M059J (cell line): ENCODE results near the gene ST3GAL3. TPM values are rescaled to one million over a fixed set of nuclear protein-coding genes. Genes with fewer than 3 reads are reported as not detected.
"Not testable (repeated sequence)": the region's sequence is repeated elsewhere in the genome, so short reads cannot be mapped to it uniquely, and the experiment has no call there.

Experiments
- DNase-seq: peaks from one replicate; pipeline ENCODE4 v3.0.0-alpha.2; 2012; ENCODE audit warnings: low read depth
- total RNA-seq: library from RNA; depleted of rRNA; stranded (reverse); fragments of >200 nt; shearing (Covaris generic); gene quantifications from 2 replicates; pipeline ENCODE4 v1.2.3, GENCODE V29; 2014

Gene ST3GAL3
- total RNA-seq, 1 experiment from 2014 or later: 15.0 TPM

DNA sequence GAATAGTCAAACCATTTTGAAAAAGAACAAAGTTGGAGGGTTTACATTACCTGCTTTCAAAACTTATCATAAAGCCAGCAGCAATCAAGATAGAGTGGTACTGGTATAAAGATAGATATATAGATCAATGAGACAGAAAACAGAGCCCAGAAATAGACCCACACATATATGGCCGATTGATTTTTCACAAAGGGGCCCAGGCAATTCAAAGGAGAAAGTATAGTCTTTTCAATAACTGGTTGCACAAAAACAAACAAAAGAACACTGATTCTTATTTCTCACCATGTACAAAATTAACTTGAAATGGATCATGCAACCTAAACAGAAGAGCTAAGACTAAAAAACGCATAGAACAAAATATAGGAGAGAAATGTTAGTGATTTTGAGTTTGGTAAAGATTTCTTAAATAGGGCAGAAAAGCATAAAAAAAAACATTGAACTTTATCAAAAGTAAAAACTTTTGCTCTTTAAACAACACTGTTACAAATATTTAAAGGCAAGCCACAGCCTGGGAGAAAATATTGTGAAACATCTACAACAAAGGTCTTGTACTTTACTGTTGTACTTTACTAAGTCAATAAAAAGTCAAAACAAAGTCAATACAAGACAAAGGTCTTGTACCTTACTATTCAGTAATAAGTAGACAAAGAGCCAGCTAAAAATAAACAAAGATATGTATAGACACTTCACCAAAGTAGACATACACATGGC lies 50.2 kb downstream of the ST3GAL3 start:
- DNase-seq: no peak

- DNase-seq: no peak
These were observed 53.5 kb downstream of the ST3GAL3 start for GRCh38 chr1:43760745-43761317.

- DNase-seq: peak; percentile 87
These were observed 56.2 kb downstream of the ST3GAL3 start for GRCh38 chr1:43763497-43763973.

GRCh38 chr1:43764581-43764980 lies 57.2 kb downstream of the ST3GAL3 start:
- DNase-seq: no peak

- DNase-seq: no peak
These were observed 58.9 kb downstream of the ST3GAL3 start for GRCh38 chr1:43766086-43766784.

DNA sequence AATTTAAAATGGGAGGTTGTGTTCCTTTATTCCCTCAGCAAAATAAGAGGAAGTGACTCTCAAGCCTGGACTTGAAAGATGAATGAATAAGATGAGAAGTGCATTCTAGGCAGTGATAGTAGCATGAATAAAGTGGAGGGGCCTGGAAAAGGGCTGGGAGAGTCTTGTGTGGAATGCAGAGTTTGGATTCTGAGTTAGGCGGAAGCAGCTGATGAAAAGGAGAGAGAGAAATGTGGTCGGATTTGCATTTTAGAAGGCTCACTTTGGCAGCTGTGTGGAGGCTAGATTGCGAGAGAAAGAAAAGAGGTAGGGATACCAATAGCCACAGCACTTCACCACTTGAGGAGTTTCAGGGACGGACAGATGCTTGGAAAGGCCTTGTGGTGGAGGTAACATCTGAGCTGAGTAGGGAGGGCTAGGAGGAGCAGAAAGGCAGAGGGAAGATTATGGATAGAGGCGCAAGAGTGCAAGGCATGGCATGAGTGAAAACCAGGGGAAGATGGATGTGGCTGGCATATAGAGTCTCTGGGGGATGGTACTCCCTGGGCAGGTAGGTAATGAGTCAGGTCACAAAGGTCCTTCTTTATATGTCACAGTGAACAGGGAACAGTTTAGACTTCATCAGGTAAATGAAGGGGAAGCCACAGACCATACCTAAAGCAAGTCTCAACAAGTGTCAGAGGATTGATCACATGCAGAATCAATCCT lies 59.6 kb downstream of the ST3GAL3 start:
- no peak for DNase-seq

- DNase-seq: no peak
These were observed 60.8 kb downstream of the ST3GAL3 start for GRCh38 chr1:43768168-43768567.

- DNase-seq: no peak
These were observed 62.1 kb downstream of the ST3GAL3 start for GRCh38 chr1:43769350-43769908.

DNA sequence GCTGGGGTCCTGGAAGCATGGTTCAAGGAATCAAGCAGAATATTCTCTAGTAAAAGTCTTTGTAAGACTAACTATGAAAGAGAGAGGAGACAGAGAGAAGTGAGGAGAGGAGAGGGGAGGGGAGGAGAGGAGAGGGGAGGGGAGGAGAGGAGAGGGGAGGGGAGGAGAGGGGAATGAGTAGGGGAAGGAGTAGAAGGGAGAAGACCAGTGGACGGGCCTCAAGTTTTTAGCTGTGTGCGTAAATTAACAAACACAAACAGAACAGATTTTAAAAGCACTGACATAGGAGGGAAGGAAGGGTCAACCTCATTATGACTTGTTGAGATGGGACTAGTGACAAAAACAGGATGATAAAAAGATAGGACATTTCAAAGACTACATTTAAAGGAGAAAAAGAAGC lies 62.8 kb downstream of the ST3GAL3 start:
- no peak for DNase-seq

DNA sequence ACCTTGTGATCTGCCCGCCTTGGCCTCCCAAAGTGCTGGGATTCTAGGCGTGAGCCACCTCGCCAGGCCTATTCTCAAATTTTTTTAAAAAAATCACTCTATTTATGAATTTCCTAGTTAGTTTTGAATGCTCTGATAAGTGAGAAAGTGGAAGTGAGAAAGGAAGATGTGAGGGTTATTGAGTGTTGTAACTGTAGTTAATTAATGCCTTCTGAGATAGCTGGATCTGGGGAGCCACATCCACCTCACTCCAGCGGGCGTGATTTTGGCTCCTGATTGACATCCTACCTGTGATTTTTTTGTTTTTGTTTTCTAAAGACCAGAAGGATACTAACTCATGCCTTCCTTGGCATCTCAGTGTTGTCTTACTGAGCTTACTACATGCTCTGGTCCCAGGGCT lies 65.6 kb downstream of the ST3GAL3 start:
- no peak for DNase-seq

GRCh38 chr1:43773821-43774220 lies 66.5 kb downstream of the ST3GAL3 start:
- no peak for DNase-seq

DNA sequence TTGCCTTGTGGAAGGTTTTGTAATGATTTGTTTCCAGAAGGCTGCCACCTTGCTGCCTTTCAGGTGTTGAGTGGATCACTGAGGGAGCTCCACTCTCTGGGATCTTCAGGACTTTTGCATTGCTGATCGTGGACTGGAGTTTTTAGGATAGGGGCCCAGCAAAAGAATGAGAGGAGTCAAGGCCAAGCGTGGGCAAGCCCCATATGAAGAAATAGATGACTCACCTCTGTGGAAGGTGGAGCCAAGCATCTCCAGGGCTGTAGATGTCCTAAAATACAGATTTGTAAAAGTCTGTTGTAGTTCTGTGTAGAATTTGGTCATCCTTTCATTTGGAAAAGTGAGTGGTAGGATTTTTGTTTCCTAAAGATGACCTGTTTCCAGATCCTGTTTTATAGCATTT lies 67.0 kb downstream of the ST3GAL3 start:
- DNase-seq: peak; percentile 72

GRCh38 chr1:43776043-43776761 lies 68.9 kb downstream of the ST3GAL3 start:
- peak; percentile 80 for DNase-seq

- DNase-seq: not testable (repeated sequence)
These were observed 70.6 kb downstream of the ST3GAL3 start for GRCh38 chr1:43777916-43778315.

DNA sequence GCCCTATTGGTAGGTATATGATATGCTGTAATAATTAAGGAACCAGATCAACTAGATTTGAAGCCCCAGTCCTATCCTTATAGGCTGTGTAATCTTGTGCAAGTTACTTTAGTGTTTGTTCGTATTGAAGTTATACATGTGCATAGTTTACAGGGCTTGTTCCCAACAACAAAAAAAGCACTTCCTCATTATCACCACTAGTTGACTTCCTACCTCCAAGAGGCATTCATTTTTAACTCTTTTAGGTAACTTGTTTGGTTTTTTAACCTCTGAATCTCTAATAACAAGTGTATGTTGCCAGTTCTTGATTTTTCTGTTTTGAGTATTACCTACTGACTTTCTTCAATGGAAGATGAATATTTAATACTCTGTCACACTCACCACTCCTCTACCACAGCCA lies 71.9 kb downstream of the ST3GAL3 start:
- DNase-seq: no peak

DNA sequence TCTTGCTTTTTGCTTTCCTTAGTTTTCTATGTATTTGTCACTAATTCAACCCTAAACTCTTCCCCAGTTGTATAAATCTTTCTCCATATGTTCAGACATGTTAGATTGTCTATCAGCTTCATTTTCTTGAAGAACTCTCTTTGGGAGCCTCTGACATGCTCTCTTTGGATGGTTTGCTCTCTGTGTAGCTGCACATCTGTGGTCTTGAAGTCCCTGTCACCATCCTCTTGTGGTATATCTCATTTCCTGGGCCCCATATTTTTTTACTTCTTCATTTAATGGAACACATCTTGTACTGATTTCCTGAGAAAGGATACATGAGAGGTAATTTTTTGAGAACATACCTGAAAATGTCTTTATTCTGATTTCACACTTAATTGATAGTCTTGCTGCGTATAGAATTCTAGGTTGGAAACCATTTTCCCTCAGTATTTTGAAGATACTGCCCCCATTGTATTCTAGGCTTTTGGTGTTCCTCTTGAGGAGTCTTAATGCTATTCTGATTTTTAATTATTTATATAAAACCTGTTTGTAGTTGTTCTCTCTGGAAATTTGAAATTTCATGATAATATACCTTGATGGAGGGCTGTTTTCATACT lies 72.6 kb downstream of the ST3GAL3 start:
- DNase-seq: no peak

GRCh38 chr1:43781574-43781973 lies 74.2 kb downstream of the ST3GAL3 start:
- peak; percentile 61 for DNase-seq

DNA sequence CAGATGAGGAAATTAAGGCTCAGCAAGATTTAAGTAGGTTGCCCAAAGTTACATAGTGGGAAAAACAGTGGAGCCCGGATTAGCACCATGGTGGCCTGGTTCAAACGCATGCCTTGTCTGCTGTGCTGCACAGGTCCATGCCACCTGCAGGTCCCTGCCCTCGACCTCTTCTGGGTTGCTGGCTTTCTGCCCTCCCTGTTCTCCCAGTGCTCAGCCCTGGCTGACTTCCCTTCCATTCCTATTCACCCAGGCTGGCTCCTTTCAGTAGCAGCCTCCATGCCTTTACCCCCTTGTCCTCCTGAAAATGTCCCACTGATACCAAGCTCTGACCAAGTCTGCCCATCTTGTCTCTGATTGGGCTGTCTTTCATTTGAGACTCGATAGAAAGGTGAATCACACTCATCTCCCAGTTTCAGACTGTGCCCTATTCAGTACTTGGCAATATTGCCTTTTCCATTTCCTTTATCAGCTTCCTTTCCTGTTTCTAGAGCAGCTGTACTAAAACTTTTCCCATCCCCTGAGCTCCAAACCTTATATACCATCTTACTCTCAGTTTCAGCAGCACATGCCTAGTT lies 75.8 kb downstream of the ST3GAL3 start:
- DNase-seq: no peak

GRCh38 chr1:43783671-43784205 lies 76.4 kb downstream of the ST3GAL3 start:
- DNase-seq: peak; percentile 96
